OCI-M2 (cell line): ENCODE results near the gene FRAS1.
"Not testable (repeated sequence)": the region's sequence is repeated elsewhere in the genome, so short reads cannot be mapped to it uniquely, and the experiment has no call there.

Source experiments
- DNase-seq: peaks from one replicate; lab custom pipeline; 2025; ENCODE audit not compliant: unreplicated experiment; lab: John Stamatoyannopoulos, UW

The FRAS1 gene

DNA sequence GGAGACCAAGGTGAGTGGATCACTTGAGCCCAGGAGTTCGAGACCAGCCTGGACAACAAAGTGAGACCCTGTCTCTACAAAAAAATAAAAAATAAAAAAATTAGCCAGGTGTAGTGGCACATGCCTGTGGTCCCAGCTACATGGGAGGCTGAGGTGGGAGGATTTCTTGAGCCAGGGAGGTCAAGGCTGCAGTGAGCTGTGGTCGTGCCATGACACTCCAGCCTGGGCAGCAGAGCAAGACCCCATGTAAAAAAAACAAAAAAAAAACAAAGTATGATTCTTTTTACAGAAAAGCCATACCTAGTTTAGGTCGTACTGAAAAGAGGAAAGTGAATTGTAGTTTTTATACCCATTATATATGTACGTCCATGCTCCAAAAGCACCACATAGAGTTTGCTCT, 151.8 kb downstream of the FRAS1 start:
- DNase-seq: not testable (repeated sequence)

DNA sequence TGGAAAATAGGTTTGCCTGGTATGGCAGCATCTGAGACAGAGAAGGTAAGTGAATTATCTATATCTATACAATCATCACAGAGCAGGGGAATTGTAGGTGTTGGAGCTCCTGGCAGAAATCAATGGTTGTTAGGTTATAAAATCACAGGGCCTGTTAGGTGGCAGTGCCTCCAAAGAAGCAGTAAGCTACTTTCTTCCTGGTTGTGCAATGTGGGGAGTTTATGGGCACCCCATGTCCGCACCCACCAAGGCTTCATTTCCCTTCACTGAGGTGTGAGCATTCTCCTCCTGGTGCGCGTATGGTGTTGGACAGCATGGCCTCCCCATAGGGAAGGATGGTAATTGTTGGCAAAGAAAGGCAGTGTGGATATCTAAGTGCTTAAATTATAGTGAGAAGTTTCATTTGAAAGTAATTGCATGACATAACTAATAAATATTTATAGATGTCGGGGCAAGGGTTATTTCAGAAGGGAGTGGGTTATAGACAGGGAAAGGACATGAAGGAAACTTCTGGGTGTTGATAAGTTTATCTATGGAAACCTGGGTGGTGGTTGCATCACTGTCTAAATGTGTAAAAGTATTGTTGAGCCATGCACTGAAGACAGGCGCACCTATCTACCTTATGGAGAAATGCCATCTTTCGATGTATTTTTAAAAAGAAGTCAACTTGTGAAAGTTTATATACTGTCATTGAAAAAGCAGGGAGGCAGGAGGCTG, 153.7 kb downstream of the FRAS1 start:
- no peak for DNase-seq

DNA sequence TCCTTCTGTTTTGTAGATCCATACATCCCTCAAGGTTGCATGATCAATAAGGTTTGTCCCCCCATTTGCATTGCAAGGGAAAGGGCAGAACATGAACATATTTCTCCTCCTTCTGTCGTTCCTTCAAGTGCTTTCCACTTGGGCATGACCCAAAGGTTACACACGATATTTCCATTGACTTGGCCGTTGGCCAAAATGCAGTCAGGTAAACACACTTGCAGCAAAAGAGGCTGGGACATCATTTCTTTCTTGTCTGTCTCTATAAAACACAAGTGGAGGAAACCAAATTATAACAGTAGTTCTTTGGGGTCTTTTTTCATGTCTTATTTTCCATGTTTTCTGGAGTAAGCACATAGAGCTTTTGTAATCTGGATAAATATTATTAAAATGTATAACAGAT, 156.1 kb downstream of the FRAS1 start:
- no peak for DNase-seq

DNA sequence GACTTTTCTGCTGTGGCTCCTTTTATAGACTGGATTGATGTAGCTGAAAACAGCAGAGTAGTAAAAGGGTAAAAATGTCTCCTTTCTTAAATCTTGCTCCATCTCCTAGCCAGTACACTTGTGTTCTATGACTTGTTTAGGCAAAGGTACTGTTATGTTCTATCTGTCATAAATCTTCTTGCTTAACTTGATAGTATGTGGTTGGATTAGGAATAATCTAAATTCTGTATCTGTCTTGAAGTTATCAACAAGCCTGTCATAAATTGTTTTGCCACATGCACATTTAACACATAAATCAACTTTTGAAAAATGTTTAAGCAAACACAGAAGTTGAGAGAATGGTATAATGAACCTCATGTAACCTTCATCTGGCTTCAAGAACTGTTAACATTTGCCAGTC, 157.0 kb downstream of the FRAS1 start:
- DNase-seq: no peak

DNA sequence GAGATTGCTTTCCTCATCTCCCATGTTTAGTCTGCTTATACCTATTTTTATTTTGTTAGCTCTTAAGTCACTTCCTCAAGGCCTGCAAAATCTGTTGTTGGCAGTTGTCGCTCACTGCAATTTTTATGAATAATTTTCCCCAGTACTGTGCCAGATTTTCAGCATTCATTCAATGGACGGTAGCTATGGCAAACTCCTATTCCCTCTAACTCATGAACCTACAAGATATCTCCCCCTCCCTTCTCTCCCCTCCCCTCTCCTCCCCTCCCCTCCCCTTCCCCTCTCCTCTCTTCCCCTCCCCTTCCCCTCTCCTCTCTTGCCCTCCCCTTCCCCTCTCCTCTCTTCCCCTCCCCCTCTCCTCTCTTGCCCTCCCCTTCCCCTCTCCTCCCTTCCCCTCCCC, 160.4 kb downstream of the FRAS1 start:
- no peak for DNase-seq

DNA sequence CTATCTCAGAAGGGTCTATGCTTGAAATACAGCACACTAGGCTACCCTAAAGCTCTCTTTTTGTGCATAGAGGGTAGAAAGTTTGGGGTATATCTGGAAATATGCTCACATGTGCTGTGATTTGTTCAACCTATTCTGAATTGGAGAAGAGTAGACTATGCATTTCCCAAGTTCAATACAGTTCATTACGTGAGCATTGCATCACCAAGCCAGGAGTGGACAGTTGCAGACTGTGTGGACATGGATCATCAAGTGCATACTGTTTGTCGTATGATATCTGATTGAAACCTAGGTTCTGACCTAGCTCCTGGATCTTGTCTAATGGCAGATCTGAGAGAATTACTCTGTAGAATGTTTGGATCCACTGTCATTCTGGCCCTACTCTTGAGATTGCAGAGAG, 161.1 kb downstream of the FRAS1 start:
- no peak for DNase-seq

DNA sequence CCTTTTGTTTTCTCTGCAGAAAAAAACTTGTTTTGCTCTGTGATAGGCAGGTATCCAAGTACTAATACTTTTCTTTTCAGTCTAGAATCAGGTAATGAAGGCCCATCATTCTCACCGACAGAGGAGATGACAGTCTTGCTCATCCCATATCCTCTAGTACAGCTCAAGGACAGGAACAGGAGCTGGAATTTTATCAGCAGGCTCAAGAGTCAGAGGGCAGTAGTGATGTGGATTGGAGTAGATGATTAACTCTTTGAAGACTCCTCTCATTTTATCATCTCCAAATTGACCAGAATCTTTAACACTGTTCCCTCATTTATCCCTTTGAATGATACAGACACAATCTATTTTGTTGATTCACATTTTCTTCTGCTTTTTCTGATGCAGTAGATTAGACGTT, 162.7 kb downstream of the FRAS1 start:
- no peak for DNase-seq

DNA sequence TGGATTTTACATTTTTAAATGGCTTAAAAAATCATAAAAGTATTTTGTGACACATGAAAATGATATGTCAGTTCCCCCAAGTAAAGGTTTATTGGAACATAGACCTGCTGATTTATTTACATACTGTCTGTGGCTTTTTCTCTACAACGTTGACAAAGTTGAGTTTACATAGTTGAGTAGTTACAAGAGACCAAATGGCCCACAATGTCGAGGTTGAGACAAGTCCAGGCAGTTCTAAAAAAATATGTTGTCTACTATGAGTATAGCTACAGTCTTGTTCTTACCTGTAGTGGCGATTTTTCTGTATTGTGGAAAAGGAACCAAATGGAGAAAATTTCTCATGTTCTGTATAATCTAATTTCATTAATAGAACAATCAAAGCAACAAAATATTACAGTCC, 163.2 kb downstream of the FRAS1 start:
- no peak for DNase-seq

DNA sequence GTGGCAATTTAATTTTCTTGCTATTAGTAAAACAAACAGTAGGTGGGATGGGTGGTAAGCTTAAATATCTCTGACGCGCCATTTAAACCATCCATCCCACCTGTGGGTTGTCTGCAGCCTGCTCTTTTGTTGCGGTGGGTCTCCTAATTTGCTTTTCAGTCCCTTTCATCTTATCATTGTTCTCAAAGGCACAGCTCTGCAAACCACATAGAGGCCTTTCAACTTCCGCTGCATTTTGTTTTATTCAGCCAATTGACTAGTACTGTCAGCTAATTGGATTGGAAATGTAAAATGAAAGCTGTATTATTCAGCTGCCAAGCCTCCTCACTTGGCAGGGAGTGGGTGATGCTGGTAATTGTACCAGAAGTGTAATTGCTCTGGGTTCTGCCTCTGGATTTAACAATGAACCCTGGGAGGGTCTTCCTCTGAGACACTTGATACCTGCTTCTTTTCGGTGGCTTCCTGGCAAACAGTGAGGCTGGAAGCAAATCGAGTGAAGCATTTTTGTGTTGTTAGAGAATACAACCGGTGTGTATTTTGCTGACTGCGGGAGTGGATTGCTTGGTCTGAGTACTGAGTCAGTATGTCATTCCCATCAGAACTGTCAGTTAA, 165.6 kb downstream of the FRAS1 start:
- no peak for DNase-seq

DNA sequence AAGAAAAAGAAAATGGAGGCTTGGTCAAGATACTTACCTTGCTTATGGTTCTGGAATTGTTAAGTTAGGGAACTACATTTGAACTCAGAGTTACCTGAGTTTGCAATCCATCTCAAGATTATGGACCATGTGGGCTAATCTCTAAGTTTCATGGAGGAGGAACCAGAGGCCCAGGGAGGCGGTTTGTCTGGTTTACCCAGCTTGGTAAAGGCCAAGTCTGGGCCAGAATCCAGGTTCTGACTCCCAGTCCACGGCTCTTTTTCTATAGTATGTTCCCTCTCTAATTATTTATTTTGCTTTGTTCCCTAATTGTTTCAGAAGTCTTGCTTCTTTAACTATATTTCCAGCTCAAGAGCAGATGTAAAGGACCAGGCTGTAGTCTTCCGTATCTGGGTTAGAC, 168.1 kb downstream of the FRAS1 start:
- DNase-seq: no peak

DNA sequence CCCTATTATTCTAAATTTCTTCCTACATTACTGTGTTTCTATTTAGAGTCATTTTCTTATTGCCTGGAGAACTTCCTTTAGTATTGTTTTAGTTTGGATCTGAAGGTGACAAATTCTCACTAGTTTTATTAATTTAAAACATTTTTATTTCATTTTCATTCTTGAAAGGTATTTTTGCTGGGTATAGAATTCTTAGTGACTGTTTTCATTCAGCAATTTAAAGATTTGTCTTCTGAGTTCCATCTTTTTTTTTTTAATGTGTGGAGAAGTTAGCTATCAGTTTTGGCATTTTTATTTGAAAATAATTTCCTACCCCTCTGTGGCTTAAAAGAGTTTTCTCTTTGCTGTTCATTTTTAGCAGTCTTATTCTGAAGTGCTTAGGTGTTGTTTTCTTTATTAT, 169.2 kb downstream of the FRAS1 start:
- no peak for DNase-seq

DNA sequence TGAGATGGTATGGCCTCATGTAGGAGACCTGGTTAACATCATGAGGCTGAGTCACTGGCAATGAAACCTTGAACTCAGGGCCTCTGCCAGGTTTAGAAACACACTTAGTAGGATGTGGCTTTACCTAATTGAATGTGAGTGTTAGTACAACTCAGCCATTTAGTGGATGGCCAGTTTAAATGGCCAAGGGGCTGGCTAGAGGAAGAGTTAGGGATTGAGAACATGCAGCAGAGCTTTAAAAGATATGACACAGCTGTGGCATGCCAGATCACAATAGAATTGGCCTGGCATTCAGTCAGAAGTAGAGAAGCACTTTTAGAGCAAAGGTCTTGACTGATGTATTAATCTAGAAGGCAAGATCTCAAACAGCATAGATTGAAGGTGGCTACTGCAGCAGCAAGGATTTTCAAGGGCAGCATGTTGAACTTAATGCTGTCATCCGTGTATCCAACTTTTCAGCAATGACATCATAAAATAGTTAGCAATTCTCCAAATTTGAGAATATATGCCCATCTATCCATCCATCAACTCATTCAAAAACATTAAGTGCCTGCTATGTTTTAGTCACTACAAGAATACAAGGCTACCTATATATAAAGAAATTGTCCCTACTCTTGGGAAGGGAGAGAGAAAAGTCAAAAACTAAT, 170.4 kb downstream of the FRAS1 start:
- no peak for DNase-seq

DNA sequence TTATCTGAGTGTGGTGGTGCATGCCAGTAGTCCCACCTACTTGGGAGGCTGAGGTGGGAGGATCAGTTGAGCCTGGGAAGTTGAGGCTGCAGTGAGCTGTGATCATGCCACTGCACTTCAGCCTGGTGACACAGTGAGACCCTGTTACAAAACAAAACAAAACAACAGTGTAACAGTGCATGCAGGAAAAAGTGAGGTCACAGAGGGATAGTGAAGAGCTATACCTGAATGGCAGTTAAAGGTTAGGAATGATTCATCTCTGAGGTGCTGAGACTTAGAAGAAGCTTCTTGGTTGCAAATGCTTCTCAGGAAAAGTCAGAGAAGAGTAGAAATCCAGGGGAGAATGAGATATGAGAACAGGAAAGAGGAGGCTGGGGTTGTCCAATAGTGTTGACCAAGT, 178.7 kb downstream of the FRAS1 start:
- no peak for DNase-seq

DNA sequence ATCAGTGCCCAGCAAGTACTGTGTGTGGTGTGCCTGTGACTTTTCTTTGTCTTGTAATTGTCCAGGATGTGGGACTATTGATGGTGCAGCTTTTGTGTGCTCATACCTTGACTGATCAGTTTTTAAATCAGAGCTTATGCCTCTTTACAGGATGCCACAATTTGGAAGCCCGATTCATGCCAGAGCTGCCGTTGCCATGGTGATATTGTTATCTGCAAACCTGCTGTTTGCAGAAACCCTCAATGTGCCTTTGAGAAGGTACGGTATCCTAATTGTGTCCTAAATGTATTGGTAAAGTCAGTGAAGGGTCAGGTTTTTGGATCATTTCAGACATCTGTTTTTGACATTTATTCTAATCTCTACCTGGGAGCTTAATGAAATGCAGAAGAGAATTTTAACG, 180.2 kb downstream of the FRAS1 start:
- no peak for DNase-seq

DNA sequence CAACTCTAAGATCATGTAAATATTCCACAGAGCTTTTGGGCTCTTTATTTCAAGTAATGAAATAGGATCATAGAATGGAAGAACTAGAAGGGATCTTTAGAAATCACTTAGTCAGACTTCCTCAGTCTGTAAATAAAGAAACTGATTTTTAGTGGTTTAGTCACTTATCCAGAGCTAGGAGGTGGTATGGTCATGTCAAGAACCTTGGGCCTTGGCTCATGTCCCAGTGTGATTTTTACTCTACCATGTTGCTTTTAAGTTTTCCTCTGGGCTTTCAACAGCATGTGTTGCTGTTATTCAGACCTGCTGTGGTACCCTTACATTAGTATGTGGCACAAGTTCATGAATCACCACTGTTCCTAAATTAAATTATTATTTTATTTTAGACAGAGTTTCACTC, 184.9 kb downstream of the FRAS1 start:
- DNase-seq: no peak

DNA sequence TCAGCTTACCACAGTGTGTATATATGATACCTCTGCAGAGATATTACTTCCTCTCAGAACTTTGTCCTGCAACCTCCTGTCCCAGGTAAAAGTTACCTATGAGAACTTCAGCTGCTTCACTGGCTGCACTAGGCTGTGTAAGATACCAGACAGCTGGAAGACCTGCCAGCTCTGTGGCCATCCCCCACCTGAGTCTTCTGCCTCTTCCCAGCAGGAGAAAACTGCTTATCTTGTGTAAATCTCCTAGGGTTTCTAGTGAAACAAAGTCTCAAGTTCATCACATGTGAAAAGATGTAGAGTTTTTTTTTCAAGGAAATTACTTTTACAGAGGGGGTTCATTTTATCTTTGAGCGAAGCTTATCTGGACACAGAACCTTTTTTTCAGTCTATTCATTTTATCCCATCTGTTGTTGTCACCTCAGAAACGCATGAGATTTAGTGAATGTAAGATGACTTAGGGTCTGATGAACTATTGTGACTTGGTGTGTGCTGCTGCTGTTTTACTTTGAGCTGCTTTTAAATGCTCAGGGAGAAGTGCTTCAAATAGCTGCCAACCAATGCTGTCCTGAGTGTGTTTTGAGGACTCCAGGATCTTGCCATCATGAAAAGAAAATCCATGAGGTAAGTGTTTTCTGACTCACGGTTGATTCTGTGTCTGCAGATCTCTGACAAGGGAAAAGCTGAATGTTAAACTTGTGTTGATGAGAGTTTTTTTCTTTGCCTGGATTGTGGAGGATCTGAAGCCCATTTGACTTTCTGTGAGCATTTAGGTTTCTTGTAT, 187.8 kb downstream of the FRAS1 start:
- no peak for DNase-seq

DNA sequence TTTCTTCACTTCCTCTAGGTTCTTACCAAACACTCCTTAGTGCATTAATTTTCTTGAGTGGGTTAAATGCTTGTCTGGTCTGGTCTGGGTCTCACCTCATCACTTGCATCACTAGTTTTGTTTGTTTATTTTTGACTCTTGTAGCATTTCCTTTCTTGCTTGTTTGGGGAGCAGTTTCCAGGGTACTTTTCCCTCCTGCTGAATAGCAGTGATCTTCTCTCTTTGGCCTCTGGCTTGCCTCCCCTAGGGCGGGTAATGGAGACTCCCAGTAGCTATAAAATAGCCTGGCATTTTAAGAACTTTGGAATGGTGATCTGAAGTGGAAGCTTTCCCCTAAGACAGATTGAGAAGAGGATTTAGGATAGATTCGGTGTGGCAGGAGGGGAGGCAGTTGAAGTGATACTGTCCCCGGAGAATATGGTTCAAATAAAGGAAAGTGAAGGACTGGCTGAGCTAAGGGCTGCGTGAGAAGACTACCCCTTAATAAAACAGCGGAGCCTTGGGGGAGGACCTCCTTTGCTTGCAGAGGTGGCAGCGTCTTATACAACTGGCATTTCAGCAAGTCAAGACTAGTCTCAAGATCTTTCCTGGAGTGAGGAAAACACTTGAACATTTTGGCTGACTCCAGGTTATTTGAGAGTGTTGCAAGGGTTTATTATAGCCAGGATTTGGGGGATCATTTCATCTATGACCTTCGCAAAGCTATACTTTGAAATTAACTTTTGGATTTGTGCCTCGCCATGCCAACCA, 190.6 kb downstream of the FRAS1 start:
- no peak for DNase-seq

DNA sequence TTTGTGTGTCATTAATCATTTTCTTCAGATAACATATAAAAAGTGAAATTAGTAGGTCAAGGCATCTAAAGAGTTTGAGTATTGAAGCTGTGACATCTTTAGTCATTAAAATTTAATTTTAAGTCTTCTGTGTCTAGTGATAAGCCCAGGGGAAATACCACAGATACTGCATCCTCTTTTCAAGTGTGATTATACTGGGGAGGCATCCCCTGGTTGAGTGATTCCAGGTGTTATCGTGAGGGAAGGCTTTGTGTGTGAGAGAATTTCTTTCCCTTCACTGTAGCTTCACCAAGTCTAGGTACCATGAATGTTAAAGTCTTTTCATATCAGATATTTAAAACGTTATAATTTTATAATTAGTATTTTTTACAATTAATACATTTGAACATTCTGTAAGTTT, 193.4 kb downstream of the FRAS1 start:
- DNase-seq: no peak

DNA sequence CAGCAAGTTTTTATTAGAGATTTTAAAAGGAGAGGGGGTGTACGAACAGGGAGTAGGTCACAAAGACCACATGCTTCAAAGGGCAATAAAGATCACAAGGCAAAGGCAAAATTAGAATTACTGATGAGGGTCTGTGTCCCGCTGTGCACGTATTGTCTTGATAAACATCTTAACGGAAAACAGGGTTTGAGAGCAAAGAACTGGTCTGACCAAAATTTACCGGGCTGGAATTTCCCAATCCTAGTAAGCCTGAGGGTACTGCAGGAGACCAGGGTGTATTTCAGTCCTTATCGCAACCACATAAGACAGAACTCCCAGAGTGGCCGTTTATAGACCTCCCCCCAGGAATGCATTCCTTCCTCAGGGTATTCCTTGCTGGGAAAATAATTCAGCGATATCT, 195.7 kb downstream of the FRAS1 start:
- not testable (repeated sequence) for DNase-seq

DNA sequence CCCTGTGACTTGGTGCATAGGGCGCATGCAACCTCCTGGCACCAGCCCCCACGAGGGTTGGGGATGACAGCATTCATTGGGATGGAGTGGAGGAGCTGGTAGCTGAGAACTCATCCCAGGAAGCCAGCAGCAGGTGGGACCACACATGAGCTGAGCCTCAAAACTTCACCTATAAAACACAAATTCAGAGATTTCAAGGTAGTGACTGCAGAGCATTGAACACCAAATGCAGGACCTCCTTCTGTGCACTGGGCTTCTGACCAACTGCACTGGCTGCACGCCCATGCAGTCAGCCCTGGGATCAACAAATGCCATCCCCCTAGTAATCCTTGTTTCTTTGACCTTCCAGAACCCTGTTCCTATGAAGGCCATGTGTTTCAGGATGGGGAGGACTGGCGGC, 197.8 kb downstream of the FRAS1 start:
- DNase-seq: no peak

DNA sequence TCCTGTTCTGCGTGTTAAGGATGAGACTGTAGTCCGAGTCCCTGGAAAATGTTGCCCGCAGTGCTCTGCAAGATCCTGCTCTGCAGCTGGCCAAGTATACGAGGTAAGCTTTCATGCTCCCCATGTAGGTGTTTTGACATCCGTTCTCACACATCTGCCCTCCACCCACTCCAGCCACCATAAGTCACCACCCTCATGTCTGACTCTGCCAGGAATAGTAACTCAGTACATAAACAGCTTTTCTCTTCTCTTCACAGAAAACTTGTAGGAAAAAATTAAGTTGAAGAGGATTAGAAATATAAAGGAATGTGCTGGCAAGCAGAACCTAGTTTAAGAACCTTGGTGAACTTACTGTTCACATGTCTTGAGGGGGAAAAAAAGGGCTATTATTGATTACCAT, 207.9 kb downstream of the FRAS1 start:
- DNase-seq: no peak
